HepG2 (cell line): ENCODE results near the gene NFE2L1. TPM values are rescaled to one million over a fixed set of nuclear protein-coding genes. Genes with fewer than 3 reads are reported as not detected.

ENCODE experiments used
- ATAC-seq: fragments of 200-7000 bp; cut with Tn5 transposase; 3 replicates; pipeline ENCODE4 v1.9.1; 2020; ENCODE audit warnings: mild to moderate bottlenecking, moderate library complexity
- BruUV-seq: library from RNA; stranded (reverse); fragments of 400-500 nt; replicated peaks from 2 replicates; lab custom pipeline; 2021; lab: Mats Ljungman, UMichigan
- CTCF ChIA-PET: fragments of 300-600 bp; formaldehyde crosslinking; extraction: SDS; loops from one replicate; lab custom pipeline; 2021; ENCODE audit warnings: low total read pairs, inconsistent platforms, low intra/inter-chr PET ratio; lab: Yijun Ruan, JAX
- POLR2A ChIA-PET: fragments of 350-600 bp; sonication (Branson Sonifier 250); formaldehyde crosslinking; loops from one replicate; lab custom pipeline; 2020; ENCODE audit warnings: antibody characterized with exemption, inconsistent platforms; lab: Yijun Ruan, JAX
- DNase-seq: peaks from one replicate; pipeline ENCODE4 v3.0.0-alpha.2; 2015; ENCODE audit warnings: low spot score
- FAIRE-seq: peaks from 3 replicates; lab custom pipeline; 2011; peaks lifted over from hg19 to GRCh38; lab: Jason Lieb, UNC
- H2AFZ ChIP-seq: one replicate; pipeline ENCODE4 v1.6.1; 2011; ENCODE audit warnings: low read length, inconsistent platforms
- H3K27ac ChIP-seq: fragments of 300-600 bp; 3 replicates; pipeline ENCODE4 v1.8.0; 2011; ENCODE audit warnings: mixed run types, mild to moderate bottlenecking, mixed read lengths, low read length, inconsistent platforms; ENCODE audit not compliant: insufficient read depth; ENCODE audit errors: extremely low read length
- H3K27me3 ChIP-seq, 2 experiments: fragments of 200-600 bp in 1 of 2; 2 replicates in 1 of 2; 3 replicates in 1 of 2; pipeline versions ENCODE4 v1.6.0 to v1.8.0; 2011; ENCODE audit warnings: low read length in 2 of 2, mild to moderate bottlenecking in 2 of 2, moderate library complexity in 2 of 2, inconsistent platforms in 1 of 2; ENCODE audit not compliant: insufficient read depth in 2 of 2, control insufficient read depth in 1 of 2
- H3K36me3 ChIP-seq, 2 experiments: fragments of 200-600 bp in 1 of 2; replicated peaks in 1 of 2; 2 replicates in 1 of 2; 3 replicates in 1 of 2; pipeline versions ENCODE4 v1.5.1 to v1.8.0; 2011; ENCODE audit warnings: low read length in 2 of 2, inconsistent platforms in 1 of 2; ENCODE audit not compliant: insufficient read depth in 2 of 2, control insufficient read depth in 1 of 2
- H3K4me1 ChIP-seq: 2 replicates; pipeline ENCODE4 v1.5.1; 2012; ENCODE audit warnings: low read length, inconsistent platforms; ENCODE audit not compliant: insufficient read depth
- H3K4me2 ChIP-seq: 2 replicates; pipeline ENCODE4 v1.6.0; 2011; ENCODE audit warnings: low read depth, low read length, inconsistent platforms
- H3K4me3 ChIP-seq, 3 experiments: fragments of 200-600 bp in 1 of 3; sonication (generic), shearing (Covaris generic) in 1 of 3; replicated peaks in 1 of 3; 2 replicates each; pipeline ENCODE4 v1.5.1; 2011 to 2016; ENCODE audit warnings: low read length in 3 of 3, inconsistent platforms in 2 of 3, low read depth in 2 of 3, mild to moderate bottlenecking in 2 of 3, control low read depth in 1 of 3, mixed read lengths in 1 of 3; ENCODE audit not compliant: insufficient read depth in 1 of 3
- H3K79me2 ChIP-seq: one replicate; pipeline ENCODE4 v1.6.1; 2011; ENCODE audit warnings: low read length, inconsistent platforms; ENCODE audit not compliant: insufficient read depth
- H3K9ac ChIP-seq: 2 replicates; pipeline ENCODE4 v1.6.0; 2011; ENCODE audit warnings: mild to moderate bottlenecking, low read depth, low read length, inconsistent platforms; ENCODE audit not compliant: insufficient read depth
- H3K9me3 ChIP-seq: 2 replicates; pipeline ENCODE4 v1.5.1; 2012; ENCODE audit warnings: mild to moderate bottlenecking, low read length
- H4K20me1 ChIP-seq: 2 replicates; pipeline ENCODE4 v1.6.0; 2011; ENCODE audit warnings: inconsistent platforms, mild to moderate bottlenecking, low read length, moderate library complexity; ENCODE audit not compliant: insufficient read depth
- BORCS8-MEF2B ChIP-seq: sonication (generic); formaldehyde crosslinking; IDR thresholded peaks from 2 replicates; pipeline ENCODE4 v1.8.0; 2022; ENCODE audit warnings: mild to moderate bottlenecking, missing genetic modification reagents
- CEBPG ChIP-seq: IDR thresholded peaks from 2 replicates; pipeline ENCODE4 v1.6.1; 2016
- KLF6 ChIP-seq: IDR thresholded peaks from 2 replicates; pipeline ENCODE4 v1.8.0; 2016; ENCODE audit warnings: missing biosample characterization, missing genetic modification reagents
- NCOR1 ChIP-seq: fragments of 200-600 bp; sonication (generic); IDR thresholded peaks from 2 replicates; pipeline ENCODE4 v1.7.0; 2017; ENCODE audit warnings: antibody characterized with exemption, low read length, borderline replicate concordance
- SUZ12 ChIP-seq: fragments of 150-350 bp; IDR thresholded peaks from 2 replicates; pipeline ENCODE4 v1.6.1; 2014; ENCODE audit warnings: low read depth, low read length
- ZNF124 ChIP-seq: sonication (generic); formaldehyde crosslinking; IDR thresholded peaks from 2 replicates; pipeline ENCODE4 v1.4.0; 2020; ENCODE audit warnings: missing genetic modification reagents
- ZNF274 ChIP-seq: sonication (generic); formaldehyde crosslinking; IDR thresholded peaks from 2 replicates; pipeline ENCODE4 v1.5.1; 2020; ENCODE audit warnings: mild to moderate bottlenecking, missing genetic modification reagents
- ZNF281 ChIP-seq: sonication (generic); formaldehyde crosslinking; IDR thresholded peaks from 2 replicates; pipeline ENCODE4 v1.4.0; 2020; ENCODE audit warnings: missing genetic modification reagents, borderline replicate concordance
- ZNF607 ChIP-seq: sonication (generic); formaldehyde crosslinking; IDR thresholded peaks from 2 replicates; pipeline ENCODE4 v1.5.1; 2020; ENCODE audit warnings: missing genetic modification reagents, mild to moderate bottlenecking, borderline replicate concordance
- WGBS: methylation state at CpG from one replicate; pipeline ENCODE4 v1.1.6; 2017; ENCODE audit warnings: low lambda C conversion rate; 5-methylcytosine and 5-hydroxymethylcytosine counted together
- in situ Hi-C: cut with HindIII; loops from 2 replicates; pipeline ENCODE4 v1.10.0; 2017; ENCODE audit warnings: low pct_unique_long_range_greater_than_20kb; ENCODE audit not compliant: extremely low pct_ligation_motif_present
- intact Hi-C: fragments of 100-400 bp; cut with micrococcal nuclease; formaldehyde crosslinking; loops from one replicate; pipeline ENCODE4 v1.10.0; 2022; ENCODE audit not compliant: unreplicated experiment
- polyA plus RNA-seq, 8 experiments: library from polyadenylated mRNA; depleted of rRNA in 3 of 8; stranded (reverse) in 7 of 8; unstranded in 1 of 8; fragments of >200 nt; fragmentation: Illumina TruSeq in 4 of 8; extraction: Trizol in 4 of 8; gene quantifications; 2 replicates each; pipeline versions ENCODE4 v1.2.1 to v1.2.3, GENCODE V29; 2011 to 2016; ENCODE audit warnings: low read depth in 4 of 8, missing spikeins in 1 of 8, mixed read lengths in 1 of 8; ENCODE audit not compliant: insufficient read depth in 1 of 8
- total RNA-seq, 5 experiments: library from RNA; depleted of rRNA; stranded (reverse); fragments of >200 nt; fragmentation: Illumina TruSeq; extraction: Trizol; gene quantifications; 2 replicates each; pipeline ENCODE4 v1.2.3, GENCODE V29; 2016; ENCODE audit warnings: low read depth in 1 of 5
- TF ChIP-seq, protein P1 (sequence below): sonication (generic); formaldehyde crosslinking; IDR thresholded peaks from 2 replicates; pipeline ENCODE4 v1.4.0; 2020; ENCODE audit warnings: missing genetic modification reagents
- TF ChIP-seq, protein P2 (sequence below): sonication (generic); formaldehyde crosslinking; IDR thresholded peaks from 2 replicates; pipeline ENCODE4 v1.8.0; 2022; ENCODE audit warnings: missing genetic modification reagents, mild to moderate bottlenecking, borderline replicate concordance

Gene NFE2L1
- total and polyA plus RNA-seq, 2 of the 13 experiments (the other 11 are each of a cell fraction or from before 2014, with no cell fraction given), result 67.0 to 234 TPM

- TF ChIP-seq, protein P1, sequence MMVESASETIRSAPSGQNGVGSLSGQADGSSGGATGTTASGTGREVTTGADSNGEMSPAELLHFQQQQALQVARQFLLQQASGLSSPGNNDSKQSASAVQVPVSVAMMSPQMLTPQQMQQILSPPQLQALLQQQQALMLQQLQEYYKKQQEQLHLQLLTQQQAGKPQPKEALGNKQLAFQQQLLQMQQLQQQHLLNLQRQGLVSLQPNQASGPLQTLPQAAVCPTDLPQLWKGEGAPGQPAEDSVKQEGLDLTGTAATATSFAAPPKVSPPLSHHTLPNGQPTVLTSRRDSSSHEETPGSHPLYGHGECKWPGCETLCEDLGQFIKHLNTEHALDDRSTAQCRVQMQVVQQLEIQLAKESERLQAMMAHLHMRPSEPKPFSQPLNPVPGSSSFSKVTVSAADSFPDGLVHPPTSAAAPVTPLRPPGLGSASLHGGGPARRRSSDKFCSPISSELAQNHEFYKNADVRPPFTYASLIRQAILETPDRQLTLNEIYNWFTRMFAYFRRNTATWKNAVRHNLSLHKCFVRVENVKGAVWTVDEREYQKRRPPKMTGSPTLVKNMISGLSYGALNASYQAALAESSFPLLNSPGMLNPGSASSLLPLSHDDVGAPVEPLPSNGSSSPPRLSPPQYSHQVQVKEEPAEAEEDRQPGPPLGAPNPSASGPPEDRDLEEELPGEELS (CRISPR knock-in tag), result no peak
- TF ChIP-seq KLF6 (CRISPR knock-in tag) (no peak), ZNF281 (CRISPR knock-in tag) (no peak), ZNF274 (CRISPR knock-in tag) (no peak), ZNF607 (CRISPR knock-in tag) (no peak)
These were observed 25.3 kb upstream of the NFE2L1 start (continued) for GRCh38 chr17:48022901-48023300.

GRCh38 chr17:48023400-48024148, 24.6 kb upstream of the NFE2L1 start:
- CTCF ChIA-PET, result no interaction called here
- DNase-seq (peak; percentile 50), ATAC-seq (peak; percentile 57), FAIRE-seq (no peak)
- no TSS peak for BruUV-seq
- WGBS, result 1% methylated on average over 20 of the region's 54 CpGs
- in situ Hi-C loops (loop anchor here (10.0 kb wide), 1 partner anchor 351 kb away; no protein-coding TSS in a partner anchor), intact Hi-C loops (loop anchor here (2.0 to 10.0 kb wide), 3 partner anchors 77 to 431 kb away; partner anchors contain the start of genes CBX1 and SP2)
- H3K27me3 ChIP-seq, result peaks cover 4 to 29% of the 10 kb centered on the region in 2 experiments
- peaks cover 41% of the 10 kb centered on the region for H3K4me1 ChIP-seq
- peak overlapping the region; percentile 90 for H3K4me2 ChIP-seq
- POLR2A ChIA-PET, result no interaction called here
- H3K9ac ChIP-seq, result peak overlapping the region; percentile 6; the same call in 1 of the 2 replicates
- no peaks in the 10 kb centered on the region for H3K9me3 ChIP-seq
- no peak overlapping the region for H2AFZ ChIP-seq
- H3K36me3 ChIP-seq, result no peaks in the 10 kb centered on the region
- no peaks in the 10 kb centered on the region for H4K20me1 ChIP-seq
- no peaks in the 10 kb centered on the region for H3K79me2 ChIP-seq
- no peak overlapping the region for H3K27ac ChIP-seq
- H3K4me3 ChIP-seq, result peak overlapping the region; percentile 44 to 77 (median 56)
- TF ChIP-seq CEBPG (no peak), SUZ12 (no peak), NCOR1 (no peak), BORCS8-MEF2B (CRISPR knock-in tag) (no peak), ZNF124 (CRISPR knock-in tag) (no peak)
- TF ChIP-seq, protein P2, sequence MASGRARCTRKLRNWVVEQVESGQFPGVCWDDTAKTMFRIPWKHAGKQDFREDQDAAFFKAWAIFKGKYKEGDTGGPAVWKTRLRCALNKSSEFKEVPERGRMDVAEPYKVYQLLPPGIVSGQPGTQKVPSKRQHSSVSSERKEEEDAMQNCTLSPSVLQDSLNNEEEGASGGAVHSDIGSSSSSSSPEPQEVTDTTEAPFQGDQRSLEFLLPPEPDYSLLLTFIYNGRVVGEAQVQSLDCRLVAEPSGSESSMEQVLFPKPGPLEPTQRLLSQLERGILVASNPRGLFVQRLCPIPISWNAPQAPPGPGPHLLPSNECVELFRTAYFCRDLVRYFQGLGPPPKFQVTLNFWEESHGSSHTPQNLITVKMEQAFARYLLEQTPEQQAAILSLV (CRISPR knock-in tag), result no peak
